Kasumi-1 (cell line): ENCODE data around the gene PROC.
"Not testable (repeated sequence)": the region's sequence is repeated elsewhere in the genome, so short reads cannot be mapped to it uniquely, and the experiment has no call there.

Source experiments
- DNase-seq, 2 experiments: peaks; one replicate each; lab custom pipeline; 2025; lab: John Stamatoyannopoulos, UW

PROC gene

GRCh38 chr2:127394492-127394891 is 23.7 kb upstream of the PROC start:
- no peak for DNase-seq

GRCh38 chr2:127397568-127398238 is 20.5 kb upstream of the PROC start:
- DNase-seq = no peak

- peak; percentile 79 to 84 for DNase-seq
These were observed 20.0 kb upstream of the PROC start for GRCh38 chr2:127398239-127398590.

GRCh38 chr2:127400533-127400896 is 17.7 kb upstream of the PROC start:
- DNase-seq = no peak

- DNase-seq = no peak
These were observed 17.1 kb upstream of the PROC start for GRCh38 chr2:127400897-127401756.

- DNase-seq = no peak
These were observed 16.2 kb upstream of the PROC start for GRCh38 chr2:127401757-127402695.

- DNase-seq = no peak
These were observed 14.8 kb upstream of the PROC start for GRCh38 chr2:127403460-127403859.

GRCh38 chr2:127404466-127405254 is 13.6 kb upstream of the PROC start:
- DNase-seq = no peak

- DNase-seq = no peak
These were observed 13.0 kb upstream of the PROC start for GRCh38 chr2:127405255-127405610.

GRCh38 chr2:127406454-127406853 is 11.8 kb upstream of the PROC start:
- no peak for DNase-seq

GRCh38 chr2:127407091-127407490 is 11.1 kb upstream of the PROC start:
- DNase-seq = no peak

- peak in 1 of 2 experiments; percentile 73 for DNase-seq
These were observed 10.6 kb upstream of the PROC start for GRCh38 chr2:127407661-127408003.

GRCh38 chr2:127408004-127408806 is 10.0 kb upstream of the PROC start:
- peak; percentile 68 to 73 for DNase-seq

- DNase-seq = no peak
These were observed 9.5 kb upstream of the PROC start for GRCh38 chr2:127408807-127409099.

- DNase-seq = not testable (repeated sequence)
These were observed 8.5 kb upstream of the PROC start for GRCh38 chr2:127409716-127410115.

- no peak for DNase-seq
These were observed 7.2 kb upstream of the PROC start for GRCh38 chr2:127410871-127411652.

GRCh38 chr2:127411653-127412369 is 6.4 kb upstream of the PROC start:
- no peak for DNase-seq

- no peak for DNase-seq
These were observed 5.0 kb upstream of the PROC start for GRCh38 chr2:127413200-127413599.

GRCh38 chr2:127413782-127414637 is 4.2 kb upstream of the PROC start:
- no peak for DNase-seq
